WTC11 (cell line): ENCODE measurements around the gene CCT6A. TPM values are rescaled to one million over a fixed set of nuclear protein-coding genes. Genes with fewer than 3 reads are reported as not detected.
A peak's percentile ranks its signal among the peaks of the same experiment; 100 is the strongest.

ENCODE experiments used
- ATAC-seq: fragments of 200-7000 bp; cut with Tn5 transposase; 2 replicates; pipeline ENCODE4 v1.10.0; 2021; ENCODE audit warnings: mild to moderate bottlenecking, moderate library complexity
- CTCF ChIA-PET: fragments of 300-600 bp; sonication (Branson Sonifier 250); formaldehyde crosslinking; loops from one replicate; lab custom pipeline; 2021; ENCODE audit warnings: antibody characterized with exemption; lab: Charles Lee
- POLR2A ChIA-PET: fragments of 350-600 bp; sonication (Branson Sonifier 250); formaldehyde crosslinking; loops from one replicate; lab custom pipeline; 2021; ENCODE audit warnings: antibody characterized with exemption; lab: Charles Lee
- DNase-seq: peaks from one replicate; pipeline ENCODE4 v3.0.0; 2021; ENCODE audit warnings: low spot score
- H3K27ac Mint-ChIP-seq: 2 replicates; pipeline ENCODE4 v1.8.0; 2021; ENCODE audit warnings: mixed read lengths
- H3K27me3 Mint-ChIP-seq: 2 replicates; pipeline ENCODE4 v1.8.0; 2021; ENCODE audit warnings: low read depth, mild to moderate bottlenecking, moderate library complexity, mixed read lengths
- H3K36me3 Mint-ChIP-seq: 2 replicates; pipeline ENCODE4 v1.8.0; 2021; ENCODE audit warnings: mixed read lengths
- H3K4me1 Mint-ChIP-seq: 2 replicates; pipeline ENCODE4 v1.8.0; 2022; ENCODE audit warnings: mixed read lengths
- H3K4me3 Mint-ChIP-seq: 2 replicates; pipeline ENCODE4 v1.8.0; 2021; ENCODE audit warnings: mild to moderate bottlenecking, moderate library complexity, mixed read lengths
- H3K9me3 Mint-ChIP-seq: 2 replicates; pipeline ENCODE4 v1.8.0; 2021; ENCODE audit warnings: mixed read lengths
- CREM ChIP-seq: sonication (generic); formaldehyde crosslinking; IDR thresholded peaks from 2 replicates; pipeline ENCODE4 v1.8.1; 2022; ENCODE audit warnings: mild to moderate bottlenecking, missing genetic modification reagents, moderate library complexity
- ESRRA ChIP-seq: sonication (generic); formaldehyde crosslinking; IDR thresholded peaks from 2 replicates; pipeline ENCODE4 v1.8.1; 2022; ENCODE audit warnings: mild to moderate bottlenecking, missing genetic modification reagents, borderline replicate concordance
- FOXP1 ChIP-seq: sonication (generic); formaldehyde crosslinking; IDR thresholded peaks from 2 replicates; pipeline ENCODE4 v1.8.0; 2022; ENCODE audit warnings: missing genetic modification reagents, mild to moderate bottlenecking, moderate library complexity, borderline replicate concordance
- GABPB1 ChIP-seq: sonication (generic); formaldehyde crosslinking; IDR thresholded peaks from 2 replicates; pipeline ENCODE4 v1.8.1; 2023; ENCODE audit warnings: mild to moderate bottlenecking, missing genetic modification reagents
- HMGXB4 ChIP-seq: sonication (generic); formaldehyde crosslinking; IDR thresholded peaks from 2 replicates; pipeline ENCODE4 v1.8.1; 2023; ENCODE audit warnings: mild to moderate bottlenecking, moderate library complexity, missing genetic modification reagents
- JUN ChIP-seq: sonication (generic); formaldehyde crosslinking; IDR thresholded peaks from 2 replicates; pipeline ENCODE4 v1.8.0; 2023; ENCODE audit warnings: mild to moderate bottlenecking, missing genetic modification reagents
- KAT7 ChIP-seq: sonication (generic); formaldehyde crosslinking; IDR thresholded peaks from 2 replicates; pipeline ENCODE4 v1.8.1; 2023; ENCODE audit warnings: missing genetic modification reagents, mild to moderate bottlenecking, borderline replicate concordance
- PREB ChIP-seq: sonication (generic); formaldehyde crosslinking; IDR thresholded peaks from 2 replicates; pipeline ENCODE4 v1.8.1; 2022; ENCODE audit warnings: mild to moderate bottlenecking, missing genetic modification reagents, moderate library complexity, borderline replicate concordance
- PRRX2 ChIP-seq: fragments of 250-450 bp; sonication (Bioruptor Pico); IDR thresholded peaks from 2 replicates; pipeline ENCODE4 v1.8.0; 2021; ENCODE audit warnings: mild to moderate bottlenecking
- RELA ChIP-seq: sonication (generic); formaldehyde crosslinking; IDR thresholded peaks from 2 replicates; pipeline ENCODE4 v1.8.1; 2022; ENCODE audit warnings: missing genetic modification reagents, mild to moderate bottlenecking, borderline replicate concordance
- SMAD3 ChIP-seq: sonication (generic); formaldehyde crosslinking; IDR thresholded peaks from 2 replicates; pipeline ENCODE4 v1.8.0; 2022; ENCODE audit warnings: missing genetic modification reagents, mild to moderate bottlenecking, borderline replicate concordance
- SOX15 ChIP-seq: fragments of 250-450 bp; sonication (Bioruptor Pico); IDR thresholded peaks from 2 replicates; pipeline ENCODE4 v1.9.0; 2021; ENCODE audit warnings: mild to moderate bottlenecking
- STAT6 ChIP-seq: sonication (generic); formaldehyde crosslinking; conservative IDR thresholded peaks from 2 replicates; pipeline ENCODE4 v1.8.1; 2023; ENCODE audit warnings: mild to moderate bottlenecking, low read depth, missing genetic modification reagents, moderate library complexity
- ZBTB43 ChIP-seq: sonication (generic); formaldehyde crosslinking; IDR thresholded peaks from 2 replicates; pipeline ENCODE4 v1.8.1; 2023; ENCODE audit warnings: mild to moderate bottlenecking, missing genetic modification reagents
- ZNF138 ChIP-seq: sonication (generic); formaldehyde crosslinking; conservative IDR thresholded peaks from 2 replicates; pipeline ENCODE4 v1.8.1; 2022; ENCODE audit warnings: mild to moderate bottlenecking, moderate library complexity, missing genetic modification reagents
- ZNF219 ChIP-seq: sonication (generic); formaldehyde crosslinking; IDR thresholded peaks from 2 replicates; pipeline ENCODE4 v1.8.0; 2023; ENCODE audit warnings: missing genetic modification reagents, mild to moderate bottlenecking, borderline replicate concordance
- total RNA-seq: library from RNA; stranded (reverse); gene quantifications from 3 replicates; pipeline ENCODE4 v1.2.3, GENCODE V29; 2021

Gene CCT6A
- total RNA-seq, 1 experiment from 2014 or later = 246 TPM

GRCh38 chr7:56105508-56105907 is 53.9 kb downstream of the CCT6A start:
- ChIA-PET POLR2A (no interaction called here), CTCF (no interaction called here)
- no peaks in the 10 kb centered on the region for H3K4me1 Mint-ChIP-seq
- TF ChIP-seq PRRX2 (CRISPR knock-in tag) (no peak), HMGXB4 (CRISPR knock-in tag) (no peak), SOX15 (CRISPR knock-in tag) (no peak), ZNF138 (CRISPR knock-in tag) (no peak), KAT7 (no peak), STAT6 (no peak), ESRRA (no peak), ZBTB43 (CRISPR knock-in tag) (no peak)
- ATAC-seq (no peak), DNase-seq (no peak)
- no peak overlapping the region for H3K27ac Mint-ChIP-seq
- no peak overlapping the region for H3K4me3 Mint-ChIP-seq
- peaks cover 66% of the 10 kb centered on the region for H3K9me3 Mint-ChIP-seq
- peaks cover 9% of the 10 kb centered on the region; the same call in 1 of the 2 replicates for H3K27me3 Mint-ChIP-seq
- H3K36me3 Mint-ChIP-seq = peaks cover 59% of the 10 kb centered on the region

- Mint-ChIP-seq H3K4me3 (no peak within 1 kb of the TSS), H3K4me1 (no peaks in the 10 kb centered on the region), H3K36me3 (peaks cover 53% of the 10 kb centered on the region), H3K27me3 (peaks cover 2% of the 10 kb centered on the region; the same call in 1 of the 2 replicates), H3K9me3 (peaks cover 60% of the 10 kb centered on the region), H3K27ac (no peak within 1 kb of the TSS)
- ChIA-PET POLR2A (no interaction called here), CTCF (no interaction called here)
- ATAC-seq = no peak
- DNase-seq = no peak
- TF ChIP-seq JUN (CRISPR knock-in tag) (no peak), GABPB1 (CRISPR knock-in tag) (peak; percentile 62)
Observed at GRCh38 chr7:56106108-56107073, 54.8 kb downstream of the CCT6A start, which contains the start of gene CHCHD2. Gene CHCHD2, minus strand, starts transcription at chr7:56106476. Its CDS starts 63 bp downstream, at chr7:56106413.

GRCh38 chr7:56107954-56108258 is 56.3 kb downstream of the CCT6A start:
- Mint-ChIP-seq H3K36me3 (peaks cover 50% of the 10 kb centered on the region), H3K27ac (no peak overlapping the region), H3K4me1 (no peaks in the 10 kb centered on the region), H3K4me3 (no peak overlapping the region), H3K9me3 (peaks cover 54% of the 10 kb centered on the region), H3K27me3 (peaks cover 2% of the 10 kb centered on the region; the same call in 1 of the 2 replicates)
- no peak for ATAC-seq
- POLR2A ChIA-PET = no interaction called here
- DNase-seq = no peak
- CTCF ChIA-PET = no interaction called here
- TF ChIP-seq RELA (no peak), FOXP1 (CRISPR knock-in tag) (no peak), ZNF138 (CRISPR knock-in tag) (no peak), CREM (CRISPR knock-in tag) (no peak)

- Mint-ChIP-seq H3K27me3 (peaks cover 2% of the 10 kb centered on the region; the same call in 1 of the 2 replicates), H3K36me3 (peaks cover 51% of the 10 kb centered on the region), H3K27ac (no peak overlapping the region), H3K4me3 (no peak overlapping the region), H3K9me3 (peaks cover 52% of the 10 kb centered on the region), H3K4me1 (no peaks in the 10 kb centered on the region)
- ChIA-PET CTCF (no interaction called here), POLR2A (no interaction called here)
- no peak for DNase-seq
- no peak for ATAC-seq
- no peak for TF ChIP-seq ZNF219 (CRISPR knock-in tag)
- TF ChIP-seq PREB (CRISPR knock-in tag) = no peak
- no peak for TF ChIP-seq SMAD3 (CRISPR knock-in tag)
- no peak for TF ChIP-seq STAT6
Observed at GRCh38 chr7:56110611-56111010, 59.0 kb downstream of the CCT6A start.
